Activated naive CD4-positive, alpha-beta T cell treated with anti-CD3 and anti-CD28 coated beads for 36 hours (primary cell): Measurements from ENCODE around the gene RSPRY1. TPM values are rescaled to one million over a fixed set of nuclear protein-coding genes. Genes with fewer than 3 reads are reported as not detected.
"Not testable (repeated sequence)": the region's sequence is repeated elsewhere in the genome, so short reads cannot be mapped to it uniquely, and the experiment has no call there.

ENCODE experiments used
- CTCF ChIA-PET: fragments of 350-600 bp; sonication (Branson Sonifier 250); formaldehyde crosslinking; loops from one replicate; lab custom pipeline; 2021; ENCODE audit warnings: antibody characterized with exemption; lab: Charles Lee
- DNase-seq: peaks from one replicate; pipeline ENCODE4 v3.0.0-alpha.2; 2020
- H3K27ac Mint-ChIP-seq: one replicate; pipeline ENCODE4 v1.8.0; 2021; ENCODE audit warnings: mild to moderate bottlenecking, mixed read lengths
- H3K27me3 Mint-ChIP-seq: one replicate; pipeline ENCODE4 v1.8.0; 2021; ENCODE audit warnings: low read depth, mixed read lengths
- H3K36me3 Mint-ChIP-seq: one replicate; pipeline ENCODE4 v1.8.0; 2021; ENCODE audit warnings: low read depth, mixed read lengths
- H3K4me1 Mint-ChIP-seq: one replicate; pipeline ENCODE4 v1.8.0; 2021; ENCODE audit warnings: low read depth, mixed read lengths
- H3K4me3 Mint-ChIP-seq: one replicate; pipeline ENCODE4 v1.8.0; 2021; ENCODE audit warnings: mild to moderate bottlenecking, moderate library complexity, mixed read lengths
- H3K9me3 Mint-ChIP-seq: one replicate; pipeline ENCODE4 v1.8.0; 2021; ENCODE audit warnings: mixed read lengths
- intact Hi-C: fragments of 100-400 bp; cut with micrococcal nuclease; formaldehyde crosslinking; loops from one replicate; pipeline ENCODE4 v1.15.1; 2023
- total RNA-seq, 2 experiments: library from RNA; stranded (reverse); gene quantifications; one replicate each; pipeline ENCODE4 v1.2.3, GENCODE V29; 2021

RSPRY1 gene
- total RNA-seq, 2 experiments from 2014 or later = 25.7 to 28.7 TPM

- Mint-ChIP-seq H3K9me3 (no peaks in the 10 kb centered on the region), H3K27me3 (no peaks in the 10 kb centered on the region), H3K4me3 (no peak overlapping the region), H3K36me3 (peaks cover 4% of the 10 kb centered on the region), H3K27ac (no peak overlapping the region), H3K4me1 (peaks cover 15% of the 10 kb centered on the region)
- intact Hi-C loops = no loop called here
- CTCF ChIA-PET = no interaction called here
- DNase-seq = no peak
Observed at GRCh38 chr16:57178196-57178595, 7.9 kb upstream of the RSPRY1 start.

- H3K4me3 Mint-ChIP-seq = no peak overlapping the region
- no peaks in the 10 kb centered on the region for H3K36me3 Mint-ChIP-seq
- H3K27me3 Mint-ChIP-seq = no peaks in the 10 kb centered on the region
- no peaks in the 10 kb centered on the region for H3K9me3 Mint-ChIP-seq
- peaks cover 17% of the 10 kb centered on the region for H3K4me1 Mint-ChIP-seq
- H3K27ac Mint-ChIP-seq = no peak overlapping the region
- CTCF ChIA-PET = interaction anchor here (1.0 kb wide), 1 partner anchor 96 kb away, joined by 3 read pairs; no protein-coding TSS in a partner anchor
- DNase-seq = no peak
- intact Hi-C loops = no loop called here
Observed at GRCh38 chr16:57178793-57179212, 7.3 kb upstream of the RSPRY1 start.

GRCh38 chr16:57179215-57179828, 6.8 kb upstream of the RSPRY1 start:
- intact Hi-C loops = no loop called here
- Mint-ChIP-seq H3K27ac (no peak overlapping the region), H3K36me3 (no peaks in the 10 kb centered on the region), H3K9me3 (no peaks in the 10 kb centered on the region), H3K4me3 (no peak overlapping the region), H3K27me3 (no peaks in the 10 kb centered on the region), H3K4me1 (peaks cover 21% of the 10 kb centered on the region)
- DNase-seq = no peak
- CTCF ChIA-PET = interaction anchor here (1.0 kb wide), 1 partner anchor 97 kb away, joined by 3 read pairs; no protein-coding TSS in a partner anchor

- intact Hi-C loops = no loop called here
- DNase-seq = no peak
- H3K36me3 Mint-ChIP-seq = peaks cover 2% of the 10 kb centered on the region
- no peaks in the 10 kb centered on the region for H3K9me3 Mint-ChIP-seq
- H3K27ac Mint-ChIP-seq = no peak overlapping the region
- CTCF ChIA-PET = interaction anchor here (1.2 kb wide), 1 partner anchor 99 kb away, joined by 3 read pairs; no protein-coding TSS in a partner anchor
- no peaks in the 10 kb centered on the region for H3K27me3 Mint-ChIP-seq
- peaks cover 47% of the 10 kb centered on the region for H3K4me1 Mint-ChIP-seq
- H3K4me3 Mint-ChIP-seq = peak overlapping the region; percentile 49
Observed at GRCh38 chr16:57184113-57184512, 2.0 kb upstream of the RSPRY1 start.

GRCh38 chr16:57184887-57185445, 1.2 kb upstream of the RSPRY1 start:
- CTCF ChIA-PET = interaction anchor here (0.7 to 1.1 kb wide), 3 partner anchors 9 to 269 kb away, joined by 3 read pairs; no protein-coding TSS in a partner anchor
- peak overlapping the region; percentile 97 for H3K4me3 Mint-ChIP-seq
- intact Hi-C loops = loop anchor here (5.0 kb wide), 1 partner anchor 232 kb away; no protein-coding TSS in a partner anchor
- H3K27ac Mint-ChIP-seq = peak overlapping the region; percentile 95
- no peaks in the 10 kb centered on the region for H3K9me3 Mint-ChIP-seq
- DNase-seq = no peak
- no peaks in the 10 kb centered on the region for H3K27me3 Mint-ChIP-seq
- H3K4me1 Mint-ChIP-seq = peaks cover 48% of the 10 kb centered on the region
- peaks cover 6% of the 10 kb centered on the region for H3K36me3 Mint-ChIP-seq

- DNase-seq = peak; percentile 52
- peak overlapping the region; percentile 95 for H3K27ac Mint-ChIP-seq
- H3K4me1 Mint-ChIP-seq = peaks cover 50% of the 10 kb centered on the region
- CTCF ChIA-PET = interaction anchor here (0.6 to 1.1 kb wide), 7 partner anchors 10 to 270 kb away, joined by 3 to 6 read pairs (median 3); no protein-coding TSS in a partner anchor
- intact Hi-C loops = loop anchor here (5.0 kb wide), 1 partner anchor 232 kb away; no protein-coding TSS in a partner anchor
- H3K27me3 Mint-ChIP-seq = no peaks in the 10 kb centered on the region
- peak overlapping the region; percentile 97 for H3K4me3 Mint-ChIP-seq
- peaks cover 6% of the 10 kb centered on the region for H3K36me3 Mint-ChIP-seq
- no peaks in the 10 kb centered on the region for H3K9me3 Mint-ChIP-seq
Observed at GRCh38 chr16:57185446-57185944, 634 bp upstream of the RSPRY1 start.

GRCh38 chr16:57186872-57187854, 1.0 kb downstream of the RSPRY1 start:
- Mint-ChIP-seq H3K27me3 (no peaks in the 10 kb centered on the region), H3K9me3 (no peaks in the 10 kb centered on the region), H3K4me3 (peak overlapping the region; percentile 97), H3K27ac (peak overlapping the region; percentile 95), H3K4me1 (peaks cover 47% of the 10 kb centered on the region), H3K36me3 (peaks cover 6% of the 10 kb centered on the region)
- intact Hi-C loops = loop anchor here (1.0 to 5.0 kb wide), 9 partner anchors 57 to 578 kb away; partner anchors contain the start of genes CCDC102A, KATNB1, NLRC5 and PLLP
- CTCF ChIA-PET = interaction anchor here (1.1 to 1.4 kb wide), 2 partner anchors 95 to 575 kb away, joined by 3 to 4 read pairs; partner anchors contain the start of gene CPNE2
- DNase-seq = peak; percentile 31

GRCh38 chr16:57187902-57188710, 2.0 kb downstream of the RSPRY1 start:
- H3K36me3 Mint-ChIP-seq, H3K9me3 Mint-ChIP-seq, H3K27me3 Mint-ChIP-seq, DNase-seq: not testable (repeated sequence)
- intact Hi-C loops = loop anchor here (2.0 to 5.0 kb wide), 2 partner anchors 97 to 229 kb away; partner anchors contain the start of gene PLLP
- Mint-ChIP-seq H3K4me1 (peaks cover 48% of the 10 kb centered on the region), H3K4me3 (peak overlapping the region; percentile 97), H3K27ac (peak overlapping the region; percentile 95)
- CTCF ChIA-PET = interaction anchor here (1.1 kb wide), 1 partner anchor 576 kb away, joined by 3 read pairs; no protein-coding TSS in a partner anchor

GRCh38 chr16:57188711-57189002, 2.5 kb downstream of the RSPRY1 start:
- Mint-ChIP-seq H3K4me3 (no peak overlapping the region), H3K4me1 (peaks cover 53% of the 10 kb centered on the region), H3K9me3 (no peaks in the 10 kb centered on the region), H3K36me3 (peaks cover 6% of the 10 kb centered on the region), H3K27ac (no peak overlapping the region), H3K27me3 (no peaks in the 10 kb centered on the region)
- DNase-seq = no peak
- intact Hi-C loops = loop anchor here (5.0 kb wide), 1 partner anchor 229 kb away; no protein-coding TSS in a partner anchor
- CTCF ChIA-PET = no interaction called here

GRCh38 chr16:57189527-57189926, 3.4 kb downstream of the RSPRY1 start:
- H3K9me3 Mint-ChIP-seq, H3K36me3 Mint-ChIP-seq, DNase-seq, H3K27me3 Mint-ChIP-seq, H3K27ac Mint-ChIP-seq, H3K4me3 Mint-ChIP-seq: not testable (repeated sequence)
- peaks cover 54% of the 10 kb centered on the region for H3K4me1 Mint-ChIP-seq
- CTCF ChIA-PET = interaction anchor here (1.5 kb wide), 1 partner anchor 97 kb away, joined by 4 read pairs; the partner anchor contains the start of gene CPNE2
- intact Hi-C loops = loop anchor here (5.0 kb wide), 1 partner anchor 228 kb away; no protein-coding TSS in a partner anchor

- Mint-ChIP-seq H3K4me3 (no peak overlapping the region), H3K36me3 (peaks cover 6% of the 10 kb centered on the region), H3K4me1 (peaks cover 49% of the 10 kb centered on the region), H3K9me3 (no peaks in the 10 kb centered on the region), H3K27me3 (no peaks in the 10 kb centered on the region), H3K27ac (no peak overlapping the region)
- CTCF ChIA-PET = interaction anchor here (1.3 to 1.5 kb wide), 2 partner anchors 97 to 110 kb away, joined by 4 read pairs; partner anchors contain the start of gene CPNE2
- intact Hi-C loops = loop anchor here (5.0 kb wide), 1 partner anchor 37 kb away; no protein-coding TSS in a partner anchor
- DNase-seq = no peak
Observed at GRCh38 chr16:57190136-57190535, 4.0 kb downstream of the RSPRY1 start.
